ENCODE measurements around the gene ZNF827. TPM values are rescaled to one million over a fixed set of nuclear protein-coding genes. Genes with fewer than 3 reads are reported as not detected.

Gene ZNF827
- total and polyA plus RNA-seq, 2 experiments from 2014 or later = 7.8 to 17.5 TPM

GRCh38 chr4:145873901-145874300 lies 64.7 kb downstream of the ZNF827 start:
- peaks cover 29% of the 10 kb centered on the region for H3K79me2 ChIP-seq
- no peaks in the 10 kb centered on the region for H3K27me3 ChIP-seq
- DNase-seq (ENCODE audit: low spot score) = no peak
- H3K36me3 ChIP-seq (replicated peaks; ENCODE audit: insufficient read depth, low read depth) = no peaks in the 10 kb centered on the region
- peaks cover 4% of the 10 kb centered on the region for H3K4me1 ChIP-seq (ENCODE audit: insufficient read depth)
- H3K4me3 ChIP-seq = no peak overlapping the region
- no peak overlapping the region for H3K4me2 ChIP-seq
- no peaks in the 10 kb centered on the region for H4K20me1 ChIP-seq (ENCODE audit: insufficient read depth, poor library complexity, severe bottlenecking)
- TF ChIP-seq CTCF (IDR thresholded peaks at IDR 0.05; ENCODE audit: poor library complexity) (no peak), EZH2 (IDR thresholded peaks at IDR 0.05; ENCODE audit: borderline replicate concordance) (no peak), EZH2phosphoT487 (IDR thresholded peaks at IDR 0.05; ENCODE audit: low read depth, severe bottlenecking, unreplicated experiment) (no peak)
- H2AFZ ChIP-seq = no peak overlapping the region
- H3K9me2 ChIP-seq (replicated peaks; ENCODE audit: insufficient read depth) = no peaks in the 10 kb centered on the region
- H3K27ac ChIP-seq = no peak overlapping the region
- no peaks in the 10 kb centered on the region for H3K9me3 ChIP-seq (ENCODE audit: low read depth)

GRCh38 chr4:145871209-145871608 lies 67.4 kb downstream of the ZNF827 start:
- Histone ChIP-seq H3K9me3 (ENCODE audit: low read depth) (no peaks in the 10 kb centered on the region), H3K4me3 (no peak overlapping the region), H4K20me1 (ENCODE audit: insufficient read depth, poor library complexity, severe bottlenecking) (no peaks in the 10 kb centered on the region), H3K27me3 (no peaks in the 10 kb centered on the region), H3K79me2 (peaks cover 20% of the 10 kb centered on the region), H2AFZ (no peak overlapping the region), H3K36me3 (replicated peaks; ENCODE audit: insufficient read depth, low read depth) (no peaks in the 10 kb centered on the region), H3K4me1 (ENCODE audit: insufficient read depth) (peaks cover 6% of the 10 kb centered on the region), H3K4me2 (no peak overlapping the region), H3K27ac (no peak overlapping the region), H3K9me2 (replicated peaks; ENCODE audit: insufficient read depth) (no peaks in the 10 kb centered on the region)
- TF ChIP-seq EZH2phosphoT487 (IDR thresholded peaks at IDR 0.05; ENCODE audit: low read depth, severe bottlenecking, unreplicated experiment) (no peak), EZH2 (IDR thresholded peaks at IDR 0.05; ENCODE audit: borderline replicate concordance) (no peak), CTCF (IDR thresholded peaks at IDR 0.05; ENCODE audit: poor library complexity) (no peak)
- DNase-seq (ENCODE audit: low spot score) = no peak

- H3K27ac ChIP-seq = no peak overlapping the region
- no peaks in the 10 kb centered on the region for H3K36me3 ChIP-seq (replicated peaks; ENCODE audit: insufficient read depth, low read depth)
- H3K27me3 ChIP-seq = no peaks in the 10 kb centered on the region
- no peak overlapping the region for H3K4me2 ChIP-seq
- TF ChIP-seq EZH2 (IDR thresholded peaks at IDR 0.05; ENCODE audit: borderline replicate concordance) = no peak
- no peak for TF ChIP-seq CTCF (IDR thresholded peaks at IDR 0.05; ENCODE audit: poor library complexity)
- no peak for TF ChIP-seq EZH2phosphoT487 (IDR thresholded peaks at IDR 0.05; ENCODE audit: low read depth, severe bottlenecking, unreplicated experiment)
- no peak overlapping the region for H3K4me3 ChIP-seq
- 85% methylated on average over 9 of the region's 9 CpGs for WGBS (ENCODE audit: low lambda C conversion rate, missing lambda C conversion rate)
- no peaks in the 10 kb centered on the region for H3K9me2 ChIP-seq (replicated peaks; ENCODE audit: insufficient read depth)
- H3K4me1 ChIP-seq (ENCODE audit: insufficient read depth) = peaks cover 6% of the 10 kb centered on the region
- DNase-seq (ENCODE audit: low spot score) = no peak
- H4K20me1 ChIP-seq (ENCODE audit: insufficient read depth, poor library complexity, severe bottlenecking) = no peaks in the 10 kb centered on the region
- H3K79me2 ChIP-seq = peaks cover 25% of the 10 kb centered on the region
- no peaks in the 10 kb centered on the region for H3K9me3 ChIP-seq (ENCODE audit: low read depth)
- H2AFZ ChIP-seq = no peak overlapping the region
Measured at GRCh38 chr4:145870155-145871020, 68.2 kb downstream of the ZNF827 start.
